SU-DHL-6 (cell line): ENCODE measurements around the gene DBF4B.
"Not testable (repeated sequence)": the region's sequence is repeated elsewhere in the genome, so short reads cannot be mapped to it uniquely, and the experiment has no call there.

Experiments
- H2AFZ ChIP-seq: fragments of 200-600 bp; sonication (generic); 2 replicates; pipeline ENCODE4 v1.6.1; 2014; ENCODE audit warnings: low read depth, mild to moderate bottlenecking, moderate library complexity, mixed read lengths, antibody characterized with exemption, low read length; ENCODE audit not compliant: severe bottlenecking
- H3F3A ChIP-seq: fragments of 200-600 bp; shearing (Covaris generic); 2 replicates; pipeline ENCODE4 v1.6.0; 2016; ENCODE audit warnings: antibody characterized with exemption, mild to moderate bottlenecking; ENCODE audit not compliant: insufficient read depth
- H3K27ac ChIP-seq: fragments of 200-600 bp; sonication (generic); 2 replicates; pipeline ENCODE4 v1.5.1; 2016; ENCODE audit warnings: low read depth, mild to moderate bottlenecking, low read length, moderate library complexity, mixed read lengths
- H3K27me3 ChIP-seq: fragments of 200-600 bp; sonication (generic), shearing (Covaris generic); 2 replicates; pipeline ENCODE4 v1.6.0; 2014; ENCODE audit warnings: mild to moderate bottlenecking, low read length
- H3K36me3 ChIP-seq: fragments of 200-600 bp; sonication (generic); 2 replicates; pipeline ENCODE4 v1.6.1; 2014; ENCODE audit warnings: mild to moderate bottlenecking, low read length, mixed read lengths
- H3K4me2 ChIP-seq: fragments of 300-600, 200-600 bp; shearing (Covaris generic), sonication (generic); 2 replicates; pipeline ENCODE4 v1.6.0; 2014; ENCODE audit warnings: low read length, low read depth, mild to moderate bottlenecking; ENCODE audit not compliant: poor library complexity, severe bottlenecking
- H3K4me3 ChIP-seq: fragments of 200-600 bp; sonication (generic); 2 replicates; pipeline ENCODE4 v1.5.1; 2014; ENCODE audit warnings: antibody characterized with exemption, low read length, mild to moderate bottlenecking, mixed read lengths; ENCODE audit not compliant: insufficient read depth, poor library complexity, severe bottlenecking
- H3K79me2 ChIP-seq: fragments of 200-600 bp; sonication (generic); 2 replicates; pipeline ENCODE4 v1.6.1; 2014; ENCODE audit warnings: mild to moderate bottlenecking, low read length, moderate library complexity; ENCODE audit not compliant: insufficient read depth
- H3K9ac ChIP-seq: fragments of 200-600 bp; sonication (generic); 2 replicates; pipeline ENCODE4 v1.7.0; 2014; ENCODE audit warnings: mild to moderate bottlenecking, low read length
- H3K9me2 ChIP-seq: fragments of 200-600 bp; sonication (generic); replicated peaks from 2 replicates; pipeline ENCODE4 v1.6.1; 2014; ENCODE audit warnings: low read length; ENCODE audit not compliant: insufficient read depth
- H3K9me3 ChIP-seq: fragments of 200-600 bp; sonication (generic); 2 replicates; pipeline ENCODE4 v1.6.1; 2014; ENCODE audit warnings: low read length, mixed read lengths; ENCODE audit not compliant: insufficient read depth
- H4K20me1 ChIP-seq: fragments of 200-600 bp; sonication (generic); 2 replicates; pipeline ENCODE4 v1.6.1; 2014; ENCODE audit warnings: low read depth, mild to moderate bottlenecking, antibody characterized with exemption, low read length, moderate library complexity, mixed read lengths
- EZH2phosphoT487 ChIP-seq: fragments of 200-600 bp; sonication (generic), shearing (Covaris generic); conservative IDR thresholded peaks from 2 replicates; pipeline ENCODE4 v1.6.1; 2018; ENCODE audit warnings: mild to moderate bottlenecking, antibody characterized with exemption, low read length, moderate library complexity, mixed read lengths
- TF ChIP-seq, protein P1 (sequence below): fragments of 200-600 bp; sonication (generic); IDR thresholded peaks from one replicate; pipeline ENCODE4 v1.5.1; 2017; ENCODE audit warnings: antibody characterized with exemption, mild to moderate bottlenecking, low read length, moderate library complexity; ENCODE audit not compliant: insufficient read depth, poor library complexity, severe bottlenecking

The DBF4B gene

GRCh38 chr17:44693609-44694008 is 14.9 kb upstream of the DBF4B start:
- Histone ChIP-seq H3K4me3 (no peak overlapping the region), H3K27ac (no peak overlapping the region), H2AFZ (no peak overlapping the region), H3K79me2 (peaks cover 10% of the 10 kb centered on the region), H3K27me3 (no peaks in the 10 kb centered on the region), H3K9me2 (no peaks in the 10 kb centered on the region), H3F3A (no peaks in the 10 kb centered on the region), H3K36me3 (no peaks in the 10 kb centered on the region), H3K9ac (no peak overlapping the region), H3K4me2 (no peak overlapping the region), H3K9me3 (no peaks in the 10 kb centered on the region), H4K20me1 (no peaks in the 10 kb centered on the region)
- TF ChIP-seq, protein P1, sequence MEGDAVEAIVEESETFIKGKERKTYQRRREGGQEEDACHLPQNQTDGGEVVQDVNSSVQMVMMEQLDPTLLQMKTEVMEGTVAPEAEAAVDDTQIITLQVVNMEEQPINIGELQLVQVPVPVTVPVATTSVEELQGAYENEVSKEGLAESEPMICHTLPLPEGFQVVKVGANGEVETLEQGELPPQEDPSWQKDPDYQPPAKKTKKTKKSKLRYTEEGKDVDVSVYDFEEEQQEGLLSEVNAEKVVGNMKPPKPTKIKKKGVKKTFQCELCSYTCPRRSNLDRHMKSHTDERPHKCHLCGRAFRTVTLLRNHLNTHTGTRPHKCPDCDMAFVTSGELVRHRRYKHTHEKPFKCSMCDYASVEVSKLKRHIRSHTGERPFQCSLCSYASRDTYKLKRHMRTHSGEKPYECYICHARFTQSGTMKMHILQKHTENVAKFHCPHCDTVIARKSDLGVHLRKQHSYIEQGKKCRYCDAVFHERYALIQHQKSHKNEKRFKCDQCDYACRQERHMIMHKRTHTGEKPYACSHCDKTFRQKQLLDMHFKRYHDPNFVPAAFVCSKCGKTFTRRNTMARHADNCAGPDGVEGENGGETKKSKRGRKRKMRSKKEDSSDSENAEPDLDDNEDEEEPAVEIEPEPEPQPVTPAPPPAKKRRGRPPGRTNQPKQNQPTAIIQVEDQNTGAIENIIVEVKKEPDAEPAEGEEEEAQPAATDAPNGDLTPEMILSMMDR: no peak
- TF ChIP-seq EZH2phosphoT487: no peak

DNA sequence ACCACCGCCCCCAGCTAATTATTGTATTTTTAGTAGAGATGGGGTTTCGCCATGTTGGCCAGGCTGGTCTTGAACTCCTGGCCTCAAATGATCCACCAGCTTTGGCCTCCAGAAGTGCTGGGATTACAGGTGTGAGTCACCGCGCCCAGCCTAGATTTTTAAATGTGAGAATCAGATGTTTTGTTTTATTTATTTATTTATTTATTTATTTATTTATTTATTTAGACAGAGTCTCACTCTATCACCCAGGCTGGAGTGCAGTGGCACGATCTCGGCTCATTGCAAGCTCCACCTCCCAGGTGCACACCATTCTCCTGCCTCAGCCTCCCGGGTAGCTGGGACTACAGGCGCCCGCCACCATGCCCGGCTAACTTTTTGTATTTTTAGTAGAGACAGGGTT is 8.2 kb upstream of the DBF4B start:
- H3K27me3 ChIP-seq, H3K36me3 ChIP-seq, H3F3A ChIP-seq, H3K9me3 ChIP-seq, H3K27ac ChIP-seq, H3K9ac ChIP-seq, H3K4me3 ChIP-seq, H3K79me2 ChIP-seq, H3K4me2 ChIP-seq, H2AFZ ChIP-seq, H4K20me1 ChIP-seq, H3K9me2 ChIP-seq: not testable (repeated sequence)

- H3K9me2 ChIP-seq: no peaks in the 10 kb centered on the region
- H4K20me1 ChIP-seq: no peaks in the 10 kb centered on the region
- H3K27me3 ChIP-seq: no peaks in the 10 kb centered on the region
- no peaks in the 10 kb centered on the region for H3K9me3 ChIP-seq
- TF ChIP-seq EZH2phosphoT487: no peak
- TF ChIP-seq, protein P1: no peak
- peaks cover 21% of the 10 kb centered on the region for H3K79me2 ChIP-seq
- H3F3A ChIP-seq: 0 out of 2 replicates have a peak, but pooled peaks cover 8% of the 10 kb centered on the region
- peak overlapping the region; percentile 82 for H3K9ac ChIP-seq
- no peaks in the 10 kb centered on the region for H3K36me3 ChIP-seq
- peak overlapping the region; percentile 80 for H3K4me3 ChIP-seq
- peak overlapping the region; percentile 87 for H2AFZ ChIP-seq
- peak overlapping the region; percentile 72 for H3K4me2 ChIP-seq
- no peak overlapping the region for H3K27ac ChIP-seq
Measured at GRCh38 chr17:44707755-44708400, 587 bp upstream of the DBF4B start.

DNA sequence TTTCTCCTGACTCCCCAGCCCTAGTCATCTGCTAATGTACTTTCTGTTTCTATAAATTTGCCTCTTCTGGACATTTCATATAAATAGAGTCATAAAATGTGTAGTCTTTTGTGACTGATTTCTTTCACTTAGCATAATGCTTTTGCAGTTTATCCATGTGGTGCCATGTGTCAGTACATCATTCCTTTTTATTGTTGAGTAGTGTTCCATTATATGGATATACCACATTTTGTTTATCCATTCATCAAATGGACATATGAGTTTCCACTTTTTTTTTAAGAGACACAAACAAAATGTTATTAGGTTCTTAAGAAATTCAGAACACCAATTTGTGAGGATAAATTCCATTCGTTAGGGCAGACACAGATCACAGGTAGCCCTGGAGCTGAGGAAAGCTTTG is 11.0 kb downstream of the DBF4B start:
- H3K4me2 ChIP-seq: no peak overlapping the region
- no peaks in the 10 kb centered on the region for H3K27me3 ChIP-seq
- H3K9ac ChIP-seq: no peak overlapping the region
- H3K79me2 ChIP-seq: no peaks in the 10 kb centered on the region
- no peaks in the 10 kb centered on the region for H3K9me2 ChIP-seq
- H4K20me1 ChIP-seq: no peaks in the 10 kb centered on the region
- H3K27ac ChIP-seq: no peak overlapping the region
- TF ChIP-seq, protein P1: no peak
- TF ChIP-seq EZH2phosphoT487: no peak
- no peak overlapping the region for H3K4me3 ChIP-seq
- no peaks in the 10 kb centered on the region for H3K9me3 ChIP-seq
- H2AFZ ChIP-seq: no peak overlapping the region
- no peaks in the 10 kb centered on the region for H3F3A ChIP-seq
- no peaks in the 10 kb centered on the region for H3K36me3 ChIP-seq
